IPS DF 19.7 (cell line): ENCODE measurements around the gene KCNJ3.

ENCODE experiments used
- DNase-seq: peaks from one replicate; pipeline ENCODE4 v3.0.0-alpha.2; 2013; ENCODE audit warnings: low read depth, low spot score

The KCNJ3 gene, protein sequence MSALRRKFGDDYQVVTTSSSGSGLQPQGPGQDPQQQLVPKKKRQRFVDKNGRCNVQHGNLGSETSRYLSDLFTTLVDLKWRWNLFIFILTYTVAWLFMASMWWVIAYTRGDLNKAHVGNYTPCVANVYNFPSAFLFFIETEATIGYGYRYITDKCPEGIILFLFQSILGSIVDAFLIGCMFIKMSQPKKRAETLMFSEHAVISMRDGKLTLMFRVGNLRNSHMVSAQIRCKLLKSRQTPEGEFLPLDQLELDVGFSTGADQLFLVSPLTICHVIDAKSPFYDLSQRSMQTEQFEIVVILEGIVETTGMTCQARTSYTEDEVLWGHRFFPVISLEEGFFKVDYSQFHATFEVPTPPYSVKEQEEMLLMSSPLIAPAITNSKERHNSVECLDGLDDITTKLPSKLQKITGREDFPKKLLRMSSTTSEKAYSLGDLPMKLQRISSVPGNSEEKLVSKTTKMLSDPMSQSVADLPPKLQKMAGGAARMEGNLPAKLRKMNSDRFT

DNA sequence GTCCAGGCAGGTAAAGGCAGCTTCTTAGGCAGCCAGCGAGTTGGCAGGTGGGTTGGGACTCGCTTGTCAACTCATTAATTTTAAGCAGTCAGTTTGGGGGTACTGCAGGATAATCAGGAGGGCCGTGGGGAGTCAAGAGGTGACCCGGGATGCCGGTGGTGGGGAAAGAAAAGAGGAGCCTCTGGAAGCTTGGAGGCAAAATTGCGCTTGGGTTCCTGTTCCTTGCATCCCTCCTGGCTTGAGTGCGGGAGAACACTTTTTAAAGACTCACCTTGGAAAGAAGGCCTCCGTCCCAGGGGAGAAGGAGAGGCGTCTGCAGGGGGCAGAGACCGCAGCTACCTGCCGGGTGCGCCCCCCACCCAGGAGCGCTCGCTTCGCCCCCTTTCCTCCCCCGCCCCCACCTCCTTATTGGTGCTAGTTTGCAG is at the start of gene KCNJ3:
Gene KCNJ3, plus strand, starts transcription at position 400 of the 425 bp plus-strand sequence. CDS start 81 bp downstream, outside the sequence.
- DNase-seq = no peak

DNA sequence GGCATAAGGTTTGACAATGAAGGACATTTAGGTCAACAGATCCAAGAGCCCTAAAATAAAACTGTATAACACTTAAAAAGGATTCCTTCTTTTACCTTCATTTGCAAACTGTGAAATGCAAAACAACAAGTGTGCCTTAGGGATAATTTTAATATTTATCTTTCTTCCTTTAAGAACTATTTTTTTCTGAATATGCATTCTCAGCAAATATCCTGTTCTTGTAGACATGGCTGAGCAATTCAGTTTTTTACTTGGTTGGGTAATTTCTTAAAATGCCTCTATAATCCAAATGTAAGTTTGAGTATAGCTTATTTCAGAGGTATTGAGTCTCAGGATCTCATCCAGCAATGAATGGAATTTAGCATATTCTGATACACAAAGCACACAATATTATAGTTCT is 43.0 kb upstream of the KCNJ3 start:
- DNase-seq = no peak

GRCh38 chr2:154658854-154659253 is 39.6 kb upstream of the KCNJ3 start:
- no peak for DNase-seq

DNA sequence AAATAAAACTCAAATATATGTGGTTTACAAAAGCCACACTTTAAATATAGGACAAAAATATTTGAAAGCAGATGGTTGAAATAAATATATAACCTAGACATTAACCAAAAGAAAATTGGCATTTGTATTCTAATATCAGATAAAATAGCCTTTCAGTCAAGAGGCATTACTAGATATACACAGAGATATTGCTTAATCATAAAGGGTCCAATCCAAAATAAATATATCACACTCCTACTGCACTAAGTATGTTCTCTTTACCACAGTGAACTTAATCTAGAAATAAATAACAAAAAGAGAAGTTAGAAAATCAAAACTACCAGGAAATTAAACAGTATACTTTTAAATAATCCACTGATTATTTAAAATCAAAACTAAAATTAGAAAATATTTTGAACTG is 34.2 kb upstream of the KCNJ3 start:
- no peak for DNase-seq

GRCh38 chr2:154670083-154670482 is 28.4 kb upstream of the KCNJ3 start:
- no peak for DNase-seq

DNA sequence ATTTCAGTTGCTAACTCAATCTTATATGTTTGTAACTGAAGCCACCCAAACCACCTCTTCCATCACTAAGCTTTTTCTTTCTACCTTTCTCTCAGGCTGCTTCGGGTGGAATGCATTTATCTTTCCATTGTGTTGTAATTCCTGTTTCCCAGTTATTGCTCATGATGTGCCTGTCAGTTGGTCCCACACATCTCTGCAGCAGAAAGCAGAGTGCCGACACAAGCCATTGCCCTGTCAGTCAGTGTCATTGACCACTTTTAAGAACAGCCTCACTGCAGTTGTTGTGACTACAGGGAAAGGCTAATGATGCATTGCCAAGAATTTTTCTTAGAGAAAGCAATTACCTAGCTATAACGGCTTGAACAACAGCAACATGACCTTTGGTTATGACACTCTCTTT is 24.8 kb upstream of the KCNJ3 start:
- DNase-seq = no peak

DNA sequence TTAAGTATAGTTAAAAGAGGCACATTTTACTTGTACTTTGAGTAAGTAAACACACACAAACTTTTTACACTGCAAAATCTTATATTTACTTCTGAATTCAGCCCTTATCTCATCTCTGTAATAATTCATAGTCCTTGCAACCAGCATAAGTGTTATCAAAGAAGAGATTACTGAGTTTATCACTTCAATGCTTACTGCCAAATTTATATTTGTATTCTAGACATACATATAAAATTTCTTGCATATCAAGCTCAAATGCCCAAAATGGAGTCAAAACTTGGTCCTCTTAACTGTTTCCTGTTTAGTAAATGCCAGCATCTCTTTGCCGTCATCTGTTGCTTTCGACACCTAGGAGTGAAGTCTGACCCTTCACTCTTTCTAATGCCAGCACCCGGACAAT is 21.1 kb upstream of the KCNJ3 start:
- no peak for DNase-seq

- DNase-seq = no peak
These were observed 16.8 kb upstream of the KCNJ3 start for GRCh38 chr2:154681741-154682140.

GRCh38 chr2:154686162-154686561 is 12.3 kb upstream of the KCNJ3 start:
- no peak for DNase-seq

GRCh38 chr2:154688373-154688772 is 10.1 kb upstream of the KCNJ3 start:
- no peak for DNase-seq

DNA sequence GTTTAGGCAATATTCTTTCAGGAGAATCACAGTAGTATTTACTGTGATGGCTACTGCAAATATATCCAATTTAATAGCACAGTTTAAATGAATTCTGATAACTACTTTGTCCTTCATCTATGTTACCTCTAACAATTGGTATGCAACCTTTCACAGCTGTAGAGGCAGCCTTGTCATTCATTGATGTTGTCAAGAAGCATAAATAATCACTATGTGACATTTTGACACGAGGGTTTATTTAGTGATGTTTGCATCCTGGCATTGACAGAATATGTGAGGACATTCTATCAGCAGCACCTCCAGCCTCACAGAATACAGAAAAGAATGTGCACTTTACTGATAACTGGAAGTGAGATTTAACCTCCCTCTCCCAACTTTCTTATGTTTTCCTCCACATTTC is 9.3 kb upstream of the KCNJ3 start:
- no peak for DNase-seq

DNA sequence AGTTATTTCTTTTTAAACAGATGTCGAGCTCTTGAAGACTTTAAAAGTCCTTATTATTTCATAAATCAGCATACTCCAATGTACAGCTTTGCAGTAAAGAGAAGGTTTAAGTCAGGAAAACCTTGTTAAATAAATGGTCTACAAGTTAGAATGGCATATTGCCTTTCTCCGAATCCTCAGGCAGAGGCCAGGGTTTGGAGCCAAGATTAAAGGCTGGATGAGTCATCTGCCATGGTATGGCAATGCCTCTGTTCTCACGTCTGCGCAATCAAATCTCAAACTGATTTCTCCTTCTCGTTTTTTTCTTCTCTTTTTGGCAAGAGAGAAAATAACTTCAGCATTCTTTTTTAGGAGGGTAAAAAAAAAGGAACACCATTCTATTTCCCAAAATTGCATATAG is 5.6 kb upstream of the KCNJ3 start:
- no peak for DNase-seq

DNA sequence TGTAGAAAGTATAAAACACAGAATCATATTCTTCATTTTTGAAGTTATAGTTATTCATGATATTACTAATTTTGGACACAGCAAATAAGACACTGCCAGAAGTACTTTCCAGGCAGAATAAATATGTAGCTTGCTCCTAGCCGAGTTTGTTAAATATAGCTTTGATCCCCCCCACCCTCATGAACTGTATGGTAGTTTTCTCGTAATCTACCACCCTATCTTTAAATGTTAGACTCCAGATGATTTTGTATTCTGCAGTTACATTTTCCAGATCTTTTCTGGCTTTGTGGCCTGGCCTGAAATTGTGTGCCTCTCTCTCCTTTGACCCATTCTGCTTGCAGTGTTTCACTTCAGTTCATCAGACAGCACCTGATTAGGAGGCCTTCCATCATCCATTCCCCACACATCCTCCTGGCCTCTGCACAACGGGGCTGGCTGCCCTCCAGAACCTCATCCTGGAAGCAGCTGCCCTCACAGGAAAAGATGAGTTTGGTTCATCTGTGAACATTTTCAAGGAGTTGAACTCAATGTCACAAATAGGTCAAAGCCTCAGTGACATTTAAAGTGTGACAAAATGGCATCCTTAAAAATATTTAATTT is 4.7 kb upstream of the KCNJ3 start:
- DNase-seq = no peak

- DNase-seq = no peak
These were observed 3.6 kb upstream of the KCNJ3 start for GRCh38 chr2:154694881-154695280.

- no peak for DNase-seq
These were observed 2.1 kb upstream of the KCNJ3 start for GRCh38 chr2:154696369-154696768.

- DNase-seq = no peak
These were observed 1.6 kb upstream of the KCNJ3 start for GRCh38 chr2:154696810-154697417.

- no peak for DNase-seq
These were observed 860 bp upstream of the KCNJ3 start for GRCh38 chr2:154697418-154698252.

DNA sequence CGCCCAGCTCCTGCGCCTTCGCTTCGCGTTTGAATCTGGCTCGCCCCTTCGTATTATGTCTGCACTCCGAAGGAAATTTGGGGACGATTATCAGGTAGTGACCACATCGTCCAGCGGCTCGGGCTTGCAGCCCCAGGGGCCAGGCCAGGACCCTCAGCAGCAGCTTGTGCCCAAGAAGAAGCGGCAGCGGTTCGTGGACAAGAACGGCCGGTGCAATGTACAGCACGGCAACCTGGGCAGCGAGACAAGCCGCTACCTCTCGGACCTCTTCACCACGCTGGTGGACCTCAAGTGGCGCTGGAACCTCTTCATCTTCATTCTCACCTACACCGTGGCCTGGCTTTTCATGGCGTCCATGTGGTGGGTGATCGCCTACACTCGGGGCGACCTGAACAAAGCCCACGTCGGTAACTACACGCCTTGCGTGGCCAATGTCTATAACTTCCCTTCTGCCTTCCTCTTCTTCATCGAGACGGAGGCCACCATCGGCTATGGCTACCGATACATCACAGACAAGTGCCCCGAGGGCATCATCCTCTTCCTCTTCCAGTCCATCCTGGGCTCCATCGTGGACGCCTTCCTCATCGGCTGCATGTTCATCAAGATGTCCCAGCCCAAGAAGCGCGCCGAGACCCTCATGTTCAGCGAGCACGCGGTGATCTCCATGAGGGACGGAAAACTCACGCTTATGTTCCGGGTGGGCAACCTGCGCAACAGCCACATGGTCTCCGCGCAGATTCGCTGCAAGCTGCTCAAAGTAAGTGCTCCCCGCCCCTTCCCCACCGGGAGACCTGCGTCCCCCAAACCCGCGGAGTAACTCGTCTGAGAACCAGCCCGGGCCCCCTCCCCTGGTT is 453 bp downstream of the KCNJ3 start:
- no peak for DNase-seq

DNA sequence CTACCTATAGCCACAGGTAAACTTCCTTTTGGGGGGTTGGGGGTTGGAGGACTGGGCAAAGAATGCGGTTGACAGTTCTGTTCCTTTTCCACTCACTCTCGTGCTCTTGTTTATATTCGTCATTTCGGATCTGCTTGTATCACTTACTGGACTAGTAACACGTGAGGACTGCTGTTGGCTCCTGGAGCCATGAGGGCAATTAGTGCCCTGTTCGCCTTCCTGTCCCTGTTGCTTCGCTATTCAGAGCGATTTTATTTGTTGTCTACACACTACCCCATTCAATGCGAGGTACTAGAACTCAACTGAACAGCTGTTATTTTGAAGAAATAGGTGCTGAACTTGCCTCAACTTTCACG is 1.1 kb downstream of the KCNJ3 start:
- no peak for DNase-seq

DNA sequence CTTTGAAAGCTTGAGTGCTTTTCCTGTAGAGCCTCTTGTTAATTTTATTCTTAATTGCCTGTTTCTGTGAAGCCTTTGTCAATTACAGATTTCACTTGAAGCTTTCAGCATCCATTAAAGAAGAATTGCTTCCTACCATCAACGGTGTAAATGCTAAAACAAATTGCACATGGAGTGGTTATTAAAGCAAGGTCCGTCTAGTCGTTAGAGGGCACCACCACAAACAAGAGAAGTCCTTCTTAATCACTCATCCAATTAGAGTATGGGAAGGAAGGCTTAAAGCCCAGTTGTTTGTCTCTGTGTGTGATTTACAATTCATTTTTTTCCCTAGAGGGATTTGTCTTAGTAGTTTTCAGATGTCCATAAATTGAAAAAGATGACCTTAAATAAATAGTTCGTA is 1.6 kb downstream of the KCNJ3 start:
- DNase-seq = no peak

GRCh38 chr2:154704991-154705390 is 6.5 kb downstream of the KCNJ3 start:
- DNase-seq = no peak
